HG02840 (cell line): ENCODE results near the gene GLO1.

ENCODE experiments used
- ATAC-seq: cut with Tn5 transposase; IDR thresholded peaks from one replicate; pipeline ENCODE4 v1.9.1; 2021; ENCODE audit warnings: mild to moderate bottlenecking, moderate library complexity, moderate number of reproducible peaks; ENCODE audit not compliant: unreplicated experiment, low FRiP score

Gene GLO1

DNA sequence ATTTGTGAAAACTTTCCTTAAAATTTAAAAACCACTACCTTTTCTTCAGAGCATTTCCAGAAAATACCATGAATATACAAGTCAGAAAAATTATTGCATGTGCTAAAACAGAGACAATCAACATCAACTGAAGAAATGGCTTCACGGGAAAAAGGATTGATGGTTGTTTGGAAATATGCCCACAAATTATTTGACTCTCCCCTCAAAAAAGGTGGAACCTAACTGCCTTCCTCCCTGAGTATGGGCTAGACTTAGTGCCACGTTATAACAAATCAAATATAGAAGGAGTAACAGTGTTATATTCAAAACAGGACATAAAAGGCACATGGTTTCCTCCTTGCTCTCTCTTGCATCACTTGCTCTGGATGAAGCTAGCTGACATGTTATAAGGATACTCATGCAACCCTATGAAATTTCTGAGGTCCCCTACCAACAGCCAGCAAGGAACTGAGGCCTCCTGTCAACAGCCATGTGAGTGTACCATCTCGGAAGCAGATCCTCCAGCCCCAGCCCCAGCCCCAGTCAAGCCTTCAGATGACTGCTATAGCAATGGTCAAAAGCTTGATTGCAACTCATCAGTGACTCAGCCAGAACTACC, 71.7 kb downstream of the GLO1 start:
- no peak for ATAC-seq
